Measurements from ENCODE around the gene RASGEF1C.

The RASGEF1C gene

DNA sequence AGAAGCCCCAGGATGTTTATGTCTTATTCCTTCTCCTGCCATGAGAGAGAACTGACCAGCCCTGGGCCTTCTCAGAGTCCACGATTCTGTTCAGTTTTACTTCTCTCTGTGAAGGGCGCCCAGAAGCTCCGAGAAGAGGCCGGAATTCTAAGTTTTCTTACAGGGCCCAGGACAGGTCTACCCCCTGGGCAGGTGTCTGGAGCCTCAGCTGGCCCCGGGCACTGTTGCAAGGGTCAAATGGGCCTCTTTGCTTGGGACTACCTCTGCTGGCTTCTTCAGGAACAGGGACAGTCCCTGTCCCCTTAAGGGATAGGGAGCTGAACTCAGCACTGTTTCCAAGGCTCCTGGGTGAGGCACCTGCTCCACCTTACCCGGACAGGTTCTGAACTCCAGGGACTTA, 55.0 kb downstream of the RASGEF1C start:
- no peaks in the 10 kb centered on the region for H3K4me1 ChIP-seq
- in situ Hi-C loops (cut with MboI; ENCODE audit: low sequenced_read_pairs): no loop called here
- no peaks in the 10 kb centered on the region for H3K9me3 ChIP-seq
- no peaks in the 10 kb centered on the region for H3K27me3 ChIP-seq (ENCODE audit: low read depth)
- H3K4me3 ChIP-seq: no peak overlapping the region
- H3K36me3 ChIP-seq (replicated peaks): no peaks in the 10 kb centered on the region
- no peak for DNase-seq (ENCODE audit: low spot score in 2 of 2)

DNA sequence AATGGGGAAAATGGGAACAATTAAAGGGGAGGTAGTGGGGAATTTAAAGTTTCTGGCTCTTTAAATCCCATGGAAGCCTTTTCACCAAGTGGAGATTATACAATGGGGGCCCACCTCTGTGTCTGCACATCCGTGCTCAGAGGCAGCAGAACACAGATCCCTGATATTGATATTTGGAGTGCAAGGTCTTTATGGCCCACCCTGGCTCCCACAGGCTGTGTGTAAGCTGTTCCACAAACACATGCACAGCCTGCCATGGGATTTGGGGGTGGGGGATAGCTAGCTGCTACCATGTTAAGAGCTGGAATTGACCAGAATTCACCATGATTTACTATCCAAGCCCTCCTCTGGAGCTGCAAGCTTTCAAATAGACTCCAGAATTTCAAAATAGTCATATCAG, 55.9 kb downstream of the RASGEF1C start:
- no peaks in the 10 kb centered on the region for H3K27me3 ChIP-seq (ENCODE audit: low read depth)
- in situ Hi-C loops (cut with MboI; ENCODE audit: low sequenced_read_pairs): no loop called here
- H3K9me3 ChIP-seq: no peaks in the 10 kb centered on the region
- H3K4me1 ChIP-seq: no peaks in the 10 kb centered on the region
- DNase-seq (ENCODE audit: low spot score in 2 of 2): no peak
- H3K4me3 ChIP-seq: no peak overlapping the region
- H3K36me3 ChIP-seq (replicated peaks): no peaks in the 10 kb centered on the region

DNA sequence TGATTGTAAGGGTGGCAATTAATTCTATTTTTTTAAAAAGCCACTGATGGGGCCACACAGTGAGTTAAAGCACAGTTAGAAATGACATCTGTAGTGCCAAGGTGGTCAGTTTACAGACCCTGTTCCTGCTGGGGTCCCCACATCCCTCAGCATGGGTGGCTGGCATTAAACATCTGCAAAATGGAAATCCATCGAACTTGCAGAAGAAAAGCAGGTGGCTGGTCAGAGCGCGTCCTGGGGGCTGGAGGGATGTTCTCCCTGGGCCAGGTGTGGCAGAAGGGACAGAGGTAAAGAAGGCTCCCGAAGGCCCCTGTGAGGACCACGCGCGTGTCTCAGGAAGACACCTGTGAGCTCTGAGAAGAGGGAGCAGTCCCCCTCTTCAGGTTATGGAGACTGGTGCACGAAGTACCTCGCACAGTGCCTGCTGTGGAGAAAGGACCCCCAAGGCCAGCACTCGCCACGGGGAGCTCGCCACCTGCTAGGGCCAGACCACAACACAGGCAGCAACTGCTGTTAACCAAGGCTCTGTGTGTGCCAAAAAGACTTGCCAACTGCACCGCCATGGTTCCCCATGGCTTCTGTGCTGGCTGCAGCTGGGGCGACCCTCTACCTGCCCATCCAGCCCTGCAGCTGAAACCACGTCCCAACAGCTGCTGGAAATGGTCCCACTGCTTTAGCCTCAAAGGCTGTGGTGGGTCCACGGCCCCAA, 65.2 kb downstream of the RASGEF1C start:
- H3K9me3 ChIP-seq: peaks cover 6% of the 10 kb centered on the region; the same call in 1 of the 2 replicates
- H3K36me3 ChIP-seq (replicated peaks): no peaks in the 10 kb centered on the region
- H3K4me3 ChIP-seq: no peak overlapping the region
- DNase-seq (ENCODE audit: low spot score in 2 of 2): no peak
- H3K27me3 ChIP-seq (ENCODE audit: low read depth): no peaks in the 10 kb centered on the region; the same call in 1 of the 2 replicates
- peaks cover 2% of the 10 kb centered on the region; the same call in 1 of the 2 replicates for H3K4me1 ChIP-seq
- in situ Hi-C loops (cut with MboI; ENCODE audit: low sequenced_read_pairs): no loop called here

DNA sequence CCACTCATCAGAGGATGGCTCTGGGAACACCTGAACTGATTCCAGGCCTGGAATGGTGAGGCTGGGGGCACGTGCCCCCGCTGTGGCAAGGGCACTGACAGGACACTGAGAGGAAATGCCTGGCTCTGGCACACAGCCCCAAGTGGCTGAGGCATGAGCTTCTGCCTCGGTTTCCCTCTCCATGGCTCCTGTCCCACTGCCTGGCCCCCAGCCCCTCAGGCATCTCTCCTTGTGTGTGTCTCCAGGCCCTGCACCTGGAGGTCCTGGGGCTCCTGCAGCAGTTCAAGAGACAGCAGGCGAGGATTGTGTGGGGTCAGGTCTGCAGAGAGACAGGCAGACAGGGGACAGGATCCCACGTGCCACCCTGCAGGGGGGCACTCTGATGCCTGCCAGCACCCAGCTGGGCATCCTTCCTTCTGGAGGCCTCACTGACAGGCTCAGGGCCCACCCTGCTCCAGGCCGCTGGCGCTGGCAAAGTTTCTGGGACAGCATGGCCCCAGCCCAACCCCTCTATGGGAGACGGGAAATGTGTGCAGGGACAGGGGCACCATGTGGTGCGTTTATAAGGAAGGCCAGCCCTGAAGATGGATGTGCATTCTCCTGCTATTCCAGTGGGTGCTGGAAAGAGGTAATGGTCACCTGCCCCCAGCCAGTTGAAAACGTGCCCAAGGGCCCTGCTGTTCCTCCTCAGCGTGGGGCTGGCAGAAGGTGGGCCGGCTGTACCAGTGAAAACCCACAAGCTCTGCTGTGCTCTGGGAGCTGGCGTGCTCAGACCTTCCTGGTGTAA, 66.0 kb downstream of the RASGEF1C start:
- DNase-seq (ENCODE audit: low spot score in 2 of 2): no peak
- in situ Hi-C loops (cut with MboI; ENCODE audit: low sequenced_read_pairs): no loop called here
- Histone ChIP-seq H3K27me3 (ENCODE audit: low read depth) (no peaks in the 10 kb centered on the region; the same call in 1 of the 2 replicates), H3K36me3 (replicated peaks) (no peaks in the 10 kb centered on the region), H3K4me1 (peaks cover 2% of the 10 kb centered on the region; the same call in 1 of the 2 replicates), H3K9me3 (peaks cover 6% of the 10 kb centered on the region; the same call in 1 of the 2 replicates), H3K4me3 (no peak overlapping the region)

DNA sequence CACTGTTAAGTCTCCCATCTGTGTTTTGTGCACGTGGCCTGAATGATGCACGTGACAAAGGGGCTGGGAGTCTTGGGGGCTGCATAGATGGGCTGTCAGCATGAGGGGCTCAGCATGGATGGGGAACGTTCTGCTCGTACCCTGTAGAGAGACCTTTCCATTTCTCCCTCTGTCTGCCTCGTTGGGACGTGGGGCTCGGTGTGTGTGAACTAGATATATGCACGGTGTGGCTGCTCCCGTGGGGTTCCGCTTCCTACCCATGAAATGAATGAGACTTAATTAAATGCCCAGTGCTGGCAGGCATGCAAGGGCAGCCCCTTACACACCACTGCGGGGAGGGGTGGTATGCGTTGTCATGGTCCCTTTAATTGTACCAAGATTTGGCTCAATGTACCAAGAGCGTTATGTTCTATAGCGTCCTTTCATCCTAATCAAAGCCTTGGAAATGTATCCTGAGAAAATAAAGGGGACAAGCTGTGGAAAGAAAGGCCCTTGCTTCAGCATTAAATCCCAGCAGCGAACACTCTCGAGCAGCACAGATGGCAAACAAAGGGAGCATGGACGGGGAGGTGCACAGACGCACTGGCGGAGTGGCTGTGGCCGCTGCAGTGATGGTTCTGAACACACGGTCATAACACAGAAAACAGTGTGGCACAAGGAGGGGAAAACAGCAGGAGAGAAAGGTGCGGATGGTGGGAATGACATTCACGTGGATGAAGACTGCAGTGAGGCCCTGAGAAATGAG, 66.8 kb downstream of the RASGEF1C start:
- in situ Hi-C loops (cut with MboI; ENCODE audit: low sequenced_read_pairs): no loop called here
- H3K27me3 ChIP-seq (ENCODE audit: low read depth): no peaks in the 10 kb centered on the region
- H3K4me3 ChIP-seq: no peak overlapping the region
- DNase-seq (ENCODE audit: low spot score in 2 of 2): no peak
- peaks cover 2% of the 10 kb centered on the region; the same call in 1 of the 2 replicates for H3K4me1 ChIP-seq
- H3K36me3 ChIP-seq (replicated peaks): no peaks in the 10 kb centered on the region
- H3K9me3 ChIP-seq: no peaks in the 10 kb centered on the region

DNA sequence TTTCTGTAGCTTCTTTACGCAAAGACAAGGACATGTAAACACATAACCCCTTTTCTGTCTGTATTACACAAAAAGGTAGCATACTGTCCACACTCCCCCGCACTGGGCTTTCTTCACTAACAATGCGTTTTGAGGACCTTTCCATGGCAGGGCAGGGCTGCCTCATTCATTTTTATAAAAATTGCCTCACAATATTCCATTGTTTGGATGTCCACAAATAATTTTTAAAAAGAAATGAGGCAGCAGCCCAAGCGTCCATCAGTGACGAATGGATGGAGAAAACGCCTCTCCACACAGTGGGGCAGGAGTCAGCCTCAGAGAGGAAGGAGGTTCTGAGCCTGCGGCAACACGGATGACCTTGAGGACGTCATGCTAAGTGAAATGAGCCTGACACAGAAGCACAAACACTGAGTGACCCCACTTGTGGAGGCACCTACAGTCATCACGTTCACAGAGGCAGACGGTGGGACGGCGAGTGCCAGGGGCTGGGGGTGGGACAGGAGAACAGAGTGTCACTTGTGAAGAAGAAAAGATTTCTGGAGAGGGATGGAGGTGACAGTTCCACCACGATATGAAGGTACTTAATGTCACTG, 67.8 kb downstream of the RASGEF1C start:
- no peaks in the 10 kb centered on the region for H3K9me3 ChIP-seq
- H3K27me3 ChIP-seq (ENCODE audit: low read depth): no peaks in the 10 kb centered on the region
- in situ Hi-C loops (cut with MboI; ENCODE audit: low sequenced_read_pairs): no loop called here
- no peaks in the 10 kb centered on the region for H3K36me3 ChIP-seq (replicated peaks)
- DNase-seq (ENCODE audit: low spot score in 2 of 2): no peak
- peaks cover 2% of the 10 kb centered on the region; the same call in 1 of the 2 replicates for H3K4me1 ChIP-seq
- no peak overlapping the region for H3K4me3 ChIP-seq

DNA sequence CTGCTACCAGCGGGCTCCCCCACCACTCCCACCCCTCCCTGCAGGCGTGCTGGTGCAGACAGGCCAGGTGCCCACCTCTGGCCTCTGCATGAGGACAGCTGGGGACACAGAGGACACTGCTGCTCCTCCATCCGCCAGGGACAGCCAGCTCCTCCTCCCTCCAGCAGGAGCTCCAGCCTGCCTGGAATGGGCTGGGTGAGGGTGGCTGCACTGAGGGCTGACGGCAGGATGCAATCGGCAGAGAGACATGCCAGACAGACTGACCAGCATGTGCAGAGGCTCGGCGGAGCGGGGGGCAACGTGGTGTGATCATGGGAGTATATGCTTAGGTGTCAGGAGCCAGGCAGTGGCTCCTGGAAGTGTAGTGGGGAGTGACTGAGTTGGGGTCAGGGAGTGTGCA, 68.4 kb downstream of the RASGEF1C start:
- Histone ChIP-seq H3K4me3 (no peak overlapping the region), H3K4me1 (peaks cover 2% of the 10 kb centered on the region; the same call in 1 of the 2 replicates), H3K9me3 (no peaks in the 10 kb centered on the region), H3K36me3 (replicated peaks) (no peaks in the 10 kb centered on the region), H3K27me3 (ENCODE audit: low read depth) (no peaks in the 10 kb centered on the region)
- in situ Hi-C loops (cut with MboI; ENCODE audit: low sequenced_read_pairs): no loop called here
- DNase-seq (ENCODE audit: low spot score in 2 of 2): no peak

DNA sequence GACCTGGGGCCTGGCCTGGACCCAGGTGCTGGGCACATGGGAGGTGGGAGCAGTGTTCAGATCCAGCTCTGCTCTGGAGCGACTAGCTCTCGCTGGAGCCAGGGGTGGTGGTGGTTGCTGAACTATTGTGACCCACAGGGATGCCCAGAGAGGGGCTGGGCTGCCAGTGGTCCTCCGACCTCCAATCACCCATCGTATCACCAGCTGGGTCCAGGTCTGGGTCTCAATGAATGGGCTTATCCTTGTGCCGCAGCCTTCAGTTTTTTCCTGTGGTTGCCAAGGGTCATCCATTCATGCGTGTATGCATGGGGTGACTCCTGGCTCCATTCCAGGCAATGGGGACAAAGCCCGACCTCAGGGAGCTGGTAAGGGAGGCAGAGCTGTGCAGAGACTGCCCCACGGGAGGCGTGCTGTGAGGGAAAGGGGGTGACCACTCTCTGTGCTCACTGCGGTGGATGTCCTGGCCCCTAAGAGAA, 68.9 kb downstream of the RASGEF1C start:
- in situ Hi-C loops (cut with MboI; ENCODE audit: low sequenced_read_pairs): no loop called here
- peaks cover 2% of the 10 kb centered on the region; the same call in 1 of the 2 replicates for H3K4me1 ChIP-seq
- DNase-seq (ENCODE audit: low spot score in 2 of 2): peak in 1 of 2 experiments; percentile 7
- no peaks in the 10 kb centered on the region for H3K27me3 ChIP-seq (ENCODE audit: low read depth)
- no peak overlapping the region for H3K4me3 ChIP-seq
- H3K36me3 ChIP-seq (replicated peaks): no peaks in the 10 kb centered on the region
- H3K9me3 ChIP-seq: no peaks in the 10 kb centered on the region

DNA sequence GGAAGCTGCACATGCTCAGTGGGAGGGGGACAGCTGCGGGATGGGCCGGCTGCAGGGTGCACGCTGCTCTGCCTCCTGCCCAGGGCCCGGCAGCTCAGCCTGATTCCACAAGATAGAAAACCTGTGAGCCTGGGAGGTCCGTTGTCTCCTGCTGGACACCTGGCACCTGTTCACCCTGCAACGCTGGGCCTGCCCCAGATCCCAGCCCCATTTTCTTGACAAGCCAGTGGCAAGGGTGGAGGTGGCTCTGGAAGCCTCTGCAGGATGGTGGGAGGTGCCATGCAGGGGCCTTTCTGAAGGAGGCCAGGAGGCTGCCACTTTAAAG, 69.3 kb downstream of the RASGEF1C start:
- H3K9me3 ChIP-seq: no peaks in the 10 kb centered on the region
- peaks cover 2% of the 10 kb centered on the region; the same call in 1 of the 2 replicates for H3K4me1 ChIP-seq
- peak in 1 of 2 experiments; percentile 5 for DNase-seq (ENCODE audit: low spot score in 2 of 2)
- no peaks in the 10 kb centered on the region for H3K36me3 ChIP-seq (replicated peaks)
- no peak overlapping the region for H3K4me3 ChIP-seq
- no peaks in the 10 kb centered on the region for H3K27me3 ChIP-seq (ENCODE audit: low read depth)
- in situ Hi-C loops (cut with MboI; ENCODE audit: low sequenced_read_pairs): no loop called here

DNA sequence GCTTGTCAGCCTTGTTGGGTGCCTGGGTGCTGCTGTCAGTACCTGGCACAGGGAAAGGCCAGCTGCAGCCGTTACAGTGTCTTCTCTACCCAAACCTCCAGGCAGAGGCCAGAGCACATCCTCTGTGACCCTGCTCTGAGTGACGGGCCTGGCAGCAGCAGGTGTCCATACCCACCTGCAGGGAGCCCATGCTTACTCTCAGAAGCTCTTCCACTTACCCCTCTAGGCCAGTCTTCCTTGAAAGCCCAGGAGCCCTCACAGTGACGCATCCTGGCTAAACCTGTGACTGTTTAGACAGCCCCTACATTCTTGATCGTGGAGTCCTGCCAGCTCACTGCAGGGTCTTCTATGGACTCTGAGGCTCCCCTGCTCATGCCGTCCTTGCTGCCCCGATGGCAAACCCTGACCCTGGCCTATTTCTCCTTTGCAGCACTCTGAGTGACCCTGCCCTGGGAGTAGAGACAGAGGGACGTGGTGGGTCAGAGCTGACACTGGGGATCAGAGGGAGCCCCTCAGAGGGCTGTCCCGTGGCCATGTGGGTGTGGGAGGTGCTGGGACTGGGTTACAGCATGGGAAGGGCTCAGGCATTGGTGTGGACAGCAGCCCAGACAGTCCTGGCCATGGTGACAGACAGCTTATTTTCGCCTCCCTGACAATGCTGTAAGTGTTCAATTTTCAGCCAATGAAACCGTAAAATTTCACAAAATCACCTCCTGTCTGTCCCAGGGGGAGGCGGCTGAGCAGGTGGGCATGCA, 69.9 kb downstream of the RASGEF1C start:
- DNase-seq (ENCODE audit: low spot score in 2 of 2): peak in 1 of 2 experiments; percentile 7

DNA sequence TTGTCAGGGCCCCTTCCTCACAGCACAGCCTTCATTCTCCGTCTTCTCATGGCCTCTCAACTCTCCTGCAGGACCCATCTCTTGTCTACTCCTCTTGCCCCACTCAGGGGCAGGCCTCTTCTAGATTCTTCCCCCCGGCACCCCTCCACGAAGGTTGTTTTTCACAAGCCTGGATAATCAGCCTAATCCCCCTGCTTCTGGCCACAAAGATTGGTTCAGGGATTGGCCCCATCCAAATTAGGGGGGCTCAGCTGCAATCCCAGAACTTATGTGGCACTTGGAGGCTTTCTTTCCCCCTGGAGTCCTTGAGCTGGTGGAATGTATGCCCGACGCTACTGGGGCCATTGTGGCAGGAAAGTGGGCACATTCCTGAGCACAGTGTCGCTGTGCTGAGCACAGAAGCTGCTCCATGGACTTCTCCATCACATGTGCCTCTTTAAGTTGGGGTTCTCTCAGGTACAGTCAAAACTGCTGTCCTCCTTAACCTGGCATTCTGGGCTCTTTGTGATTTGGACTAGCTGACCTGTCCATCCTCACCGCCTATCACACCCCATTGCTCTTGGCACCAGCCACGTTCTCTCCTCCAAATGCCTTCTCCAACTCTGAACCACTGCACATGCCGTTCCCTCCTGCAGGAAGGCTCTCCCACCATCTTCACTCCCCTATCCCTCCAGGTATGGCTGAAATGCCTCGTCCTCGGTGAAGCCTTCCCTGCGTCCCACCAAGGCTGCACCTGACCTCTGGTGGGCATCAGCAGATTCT, 70.6 kb downstream of the RASGEF1C start:
- Histone ChIP-seq H3K4me3 (no peak overlapping the region), H3K4me1 (peaks cover 2% of the 10 kb centered on the region; the same call in 1 of the 2 replicates), H3K27me3 (ENCODE audit: low read depth) (no peaks in the 10 kb centered on the region), H3K9me3 (no peaks in the 10 kb centered on the region), H3K36me3 (replicated peaks) (no peaks in the 10 kb centered on the region)
- in situ Hi-C loops (cut with MboI; ENCODE audit: low sequenced_read_pairs): no loop called here
- DNase-seq (ENCODE audit: low spot score in 2 of 2): peak in 1 of 2 experiments; percentile 4

More for the DNA sequence above, 69.9 kb downstream of the RASGEF1C start:
- no peaks in the 10 kb centered on the region for H3K27me3 ChIP-seq (ENCODE audit: low read depth)
- H3K4me3 ChIP-seq: no peak overlapping the region
- H3K9me3 ChIP-seq: no peaks in the 10 kb centered on the region
- in situ Hi-C loops (cut with MboI; ENCODE audit: low sequenced_read_pairs): no loop called here
- peaks cover 2% of the 10 kb centered on the region; the same call in 1 of the 2 replicates for H3K4me1 ChIP-seq
- no peaks in the 10 kb centered on the region for H3K36me3 ChIP-seq (replicated peaks)
